HG02852 (cell line): Measurements from ENCODE around the gene IRX4.

ENCODE experiments used
- ATAC-seq: cut with Tn5 transposase; IDR thresholded peaks from one replicate; pipeline ENCODE4 v1.9.1; 2021; ENCODE audit warnings: mild to moderate bottlenecking, moderate library complexity; ENCODE audit not compliant: unreplicated experiment

IRX4 gene

GRCh38 chr5:1840741-1841521, 41.8 kb downstream of the IRX4 start:
- no peak for ATAC-seq

- no peak for ATAC-seq
Observed at GRCh38 chr5:1840071-1840547, 42.6 kb downstream of the IRX4 start.

DNA sequence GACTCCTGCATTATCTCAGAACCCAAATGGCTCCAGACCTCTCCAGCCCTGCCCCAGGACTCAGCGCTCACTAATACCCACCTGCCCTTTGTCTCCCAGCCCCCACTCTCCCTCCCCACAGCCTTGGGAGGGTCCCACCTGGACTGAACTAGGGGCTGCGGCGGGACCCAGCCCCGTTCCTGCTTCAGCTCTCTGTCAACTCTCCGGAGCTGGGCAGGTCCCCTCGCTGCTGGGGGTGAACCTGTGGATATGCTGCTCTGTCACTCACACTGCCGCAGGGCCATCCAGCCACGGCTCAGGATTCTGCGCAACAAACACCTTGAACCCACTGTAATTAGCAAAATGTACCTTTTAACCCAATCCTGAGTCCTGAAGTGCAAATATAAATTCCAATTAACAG, 44.7 kb downstream of the IRX4 start:
- ATAC-seq: no peak

DNA sequence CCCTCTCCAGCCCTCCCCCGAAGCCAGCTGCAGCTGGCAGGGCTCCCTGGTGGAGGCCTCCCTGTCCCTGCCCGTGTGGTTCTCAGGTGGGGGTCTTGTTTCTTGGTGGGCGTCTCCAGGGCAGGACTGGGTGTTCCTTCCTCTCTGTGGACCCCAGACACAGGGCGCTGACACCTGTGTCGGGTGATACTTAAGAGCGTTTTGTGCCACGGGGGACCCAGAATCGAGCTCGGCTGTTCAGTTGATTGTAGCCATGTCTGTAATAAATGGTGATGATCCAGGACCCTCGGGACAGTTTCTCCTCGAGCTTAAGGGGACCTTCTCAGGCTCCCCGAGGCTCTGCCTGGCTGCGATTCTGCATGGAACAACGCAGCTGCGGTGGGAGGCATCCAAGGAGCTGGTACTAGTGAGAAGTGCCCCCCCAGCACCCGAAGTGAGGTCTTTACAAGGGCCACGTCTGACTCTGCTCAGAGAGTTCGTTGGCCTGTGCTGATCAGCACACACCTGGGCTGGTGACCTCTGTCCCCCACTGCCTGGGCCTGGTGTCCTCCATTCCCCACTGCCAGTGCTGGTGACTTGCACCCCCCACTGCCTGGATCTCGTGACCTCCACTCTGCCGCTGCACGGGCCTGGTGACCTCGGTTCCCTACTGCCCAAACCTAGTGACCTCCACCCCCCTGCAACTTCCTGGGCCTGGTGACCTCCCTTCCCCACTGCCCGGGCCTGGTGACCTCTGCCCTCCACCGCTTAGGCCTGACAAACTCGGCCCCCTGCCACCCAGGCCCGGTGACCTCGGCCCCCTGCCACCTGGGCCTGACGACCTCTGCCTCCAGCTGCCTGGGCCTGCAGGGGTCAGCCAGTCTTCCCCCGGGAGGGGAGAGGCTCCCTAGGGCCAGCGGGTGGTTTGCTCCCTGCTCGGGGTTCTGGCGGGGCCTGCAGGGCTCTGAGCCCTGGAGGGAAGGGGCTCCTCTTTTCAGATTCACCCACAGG, 45.5 kb downstream of the IRX4 start:
- ATAC-seq: no peak

DNA sequence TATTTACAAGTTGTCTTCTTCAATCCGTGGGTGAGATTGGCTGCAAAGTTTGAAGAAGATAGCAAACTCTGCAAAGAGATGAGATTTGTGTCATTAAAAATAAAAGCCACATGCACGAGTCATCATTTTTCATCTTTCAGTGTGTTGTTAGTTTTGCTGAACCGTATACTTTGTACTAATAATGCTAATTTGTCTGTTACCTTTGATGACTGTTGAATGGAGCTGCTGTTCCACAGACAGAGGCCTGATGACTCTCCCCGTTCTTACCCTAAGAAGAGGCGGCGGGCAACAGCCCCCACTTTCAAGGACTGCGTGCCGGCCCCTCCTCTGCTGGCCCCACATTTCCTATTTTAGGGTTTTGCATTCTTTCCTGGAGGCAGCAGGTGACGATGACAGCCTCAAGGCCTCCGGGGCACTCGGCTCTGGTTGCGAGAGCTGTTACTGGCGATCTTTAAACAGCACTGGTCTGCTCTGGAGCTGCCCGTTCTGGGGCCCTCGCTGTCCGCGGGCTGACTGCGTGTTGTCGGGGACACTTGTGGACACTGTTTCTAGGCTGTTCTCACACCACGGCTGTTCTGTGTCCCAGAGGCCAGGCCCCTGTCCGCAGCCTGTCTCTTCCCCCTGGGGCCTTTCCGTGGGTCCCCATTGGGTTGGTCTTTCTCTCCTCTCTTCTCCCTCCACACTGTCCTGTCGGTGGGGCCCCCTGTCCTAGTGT, 46.4 kb downstream of the IRX4 start:
- no peak for ATAC-seq

DNA sequence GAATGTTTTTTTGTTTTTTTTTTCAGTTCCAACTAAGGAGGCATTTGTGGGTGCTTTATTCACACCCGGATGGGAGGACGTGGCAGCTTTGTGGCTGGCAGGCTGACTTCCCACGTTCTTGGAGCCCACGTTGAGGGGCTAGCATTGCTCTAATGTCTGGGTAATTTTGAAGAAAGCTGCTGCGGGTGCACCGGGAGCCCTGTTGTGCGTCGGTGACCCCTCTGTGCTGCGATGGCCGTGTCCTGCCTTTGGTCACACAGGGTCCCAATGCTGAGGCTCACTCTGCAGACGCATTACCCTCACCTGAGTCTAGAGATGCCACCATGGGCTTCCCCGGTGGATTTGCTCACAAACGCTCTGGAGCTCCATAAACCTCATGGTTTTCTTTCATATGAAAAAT, 47.3 kb downstream of the IRX4 start:
- no peak for ATAC-seq

GRCh38 chr5:1834721-1835429, 47.9 kb downstream of the IRX4 start:
- no peak for ATAC-seq

DNA sequence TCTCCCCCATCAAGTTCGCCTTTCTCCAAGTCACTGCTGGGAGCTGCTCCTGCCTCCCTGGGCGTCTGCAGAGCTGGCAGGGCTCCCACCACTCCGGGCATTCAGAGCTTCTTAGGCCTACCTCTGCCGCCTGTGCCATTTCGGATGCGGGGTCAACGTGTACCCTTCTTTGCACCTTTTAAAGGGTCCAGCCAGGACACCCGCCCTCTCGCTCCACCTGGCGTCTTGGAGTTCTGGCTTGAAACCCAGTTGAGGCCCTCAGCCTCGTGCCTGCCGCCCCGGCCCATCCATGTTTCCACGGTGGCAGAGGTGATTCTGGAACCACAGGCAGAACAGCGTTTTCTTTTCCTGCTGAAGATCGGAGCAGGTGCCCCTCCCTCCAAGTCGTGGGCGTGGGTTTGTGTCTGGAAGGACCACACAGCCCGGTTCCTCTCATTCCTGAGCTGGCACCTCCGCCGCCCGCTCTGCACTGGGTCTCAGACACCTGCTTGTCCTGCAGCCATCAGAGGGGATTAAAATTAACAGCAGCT, 48.6 kb downstream of the IRX4 start:
- no peak for ATAC-seq

DNA sequence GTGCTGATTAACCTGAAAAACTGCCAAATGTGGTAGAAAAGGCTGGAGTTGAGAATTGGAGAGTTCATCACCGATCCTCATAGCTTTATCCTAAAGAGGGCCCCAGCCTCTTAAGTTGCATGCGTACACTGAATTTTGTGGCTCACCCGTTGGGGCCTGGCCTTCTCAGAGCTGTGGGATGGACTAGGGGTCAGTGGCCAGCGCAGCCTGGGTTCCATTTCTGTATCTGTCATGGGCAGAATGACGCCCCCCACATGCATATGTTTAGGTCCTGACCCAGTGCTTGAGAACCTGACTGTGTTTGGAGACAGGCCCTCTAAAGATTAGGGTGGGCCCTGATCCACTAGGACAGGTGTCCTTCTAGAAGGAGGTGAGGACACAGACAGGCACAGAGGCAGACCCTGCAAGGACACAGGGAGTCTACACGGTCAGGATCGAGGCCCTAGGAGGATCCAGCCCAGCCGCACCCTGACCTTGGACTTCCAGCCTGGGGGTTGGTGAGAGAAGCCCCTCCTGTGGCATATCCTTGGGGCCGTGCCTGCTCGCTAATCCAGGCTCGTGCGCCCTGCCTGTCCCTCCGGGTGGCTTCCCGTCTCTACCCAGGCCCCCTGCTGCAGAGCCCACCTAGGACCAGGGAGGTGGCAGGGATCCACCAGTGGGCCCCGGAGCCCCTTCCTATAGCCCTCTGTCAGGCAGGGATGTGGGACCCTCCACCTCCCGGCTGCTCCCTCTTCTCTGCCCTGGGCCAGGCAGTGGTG, 49.3 kb downstream of the IRX4 start:
- ATAC-seq: no peak

DNA sequence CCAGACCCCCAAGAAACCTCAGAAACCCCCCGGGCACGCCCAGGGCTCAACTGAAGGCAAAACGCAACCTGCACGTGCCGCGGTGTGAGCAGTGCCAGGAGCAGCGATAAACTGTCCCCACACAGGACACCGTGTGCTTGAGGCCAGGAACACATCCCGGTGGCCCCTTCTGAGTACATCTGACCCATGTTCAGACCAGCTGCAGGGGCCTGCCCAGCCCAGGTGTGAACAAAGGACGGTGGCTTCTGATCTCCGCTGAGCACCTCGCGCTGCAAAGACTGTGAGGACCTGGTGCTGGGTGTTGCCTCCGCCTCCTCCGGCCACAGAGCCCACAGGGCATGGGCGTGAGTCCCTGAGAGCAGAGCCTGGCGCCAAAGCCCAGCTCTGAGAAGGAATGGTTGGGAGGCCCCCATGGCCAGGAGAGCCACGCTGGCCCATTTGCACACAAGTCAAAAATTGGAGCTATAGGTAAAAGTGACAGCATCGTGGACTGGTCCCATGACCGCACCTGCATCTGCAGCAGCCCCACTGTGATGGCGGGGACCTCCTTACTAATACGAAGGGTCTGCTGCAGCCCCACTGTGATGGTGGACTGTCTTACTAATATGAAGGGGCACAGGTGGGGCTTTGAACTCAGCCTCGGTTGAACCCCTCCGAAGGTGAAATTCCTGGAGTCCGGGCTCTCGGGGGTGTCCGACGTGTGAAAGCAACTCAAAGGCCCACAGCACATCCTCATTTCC, 50.0 kb downstream of the IRX4 start:
- ATAC-seq: no peak

DNA sequence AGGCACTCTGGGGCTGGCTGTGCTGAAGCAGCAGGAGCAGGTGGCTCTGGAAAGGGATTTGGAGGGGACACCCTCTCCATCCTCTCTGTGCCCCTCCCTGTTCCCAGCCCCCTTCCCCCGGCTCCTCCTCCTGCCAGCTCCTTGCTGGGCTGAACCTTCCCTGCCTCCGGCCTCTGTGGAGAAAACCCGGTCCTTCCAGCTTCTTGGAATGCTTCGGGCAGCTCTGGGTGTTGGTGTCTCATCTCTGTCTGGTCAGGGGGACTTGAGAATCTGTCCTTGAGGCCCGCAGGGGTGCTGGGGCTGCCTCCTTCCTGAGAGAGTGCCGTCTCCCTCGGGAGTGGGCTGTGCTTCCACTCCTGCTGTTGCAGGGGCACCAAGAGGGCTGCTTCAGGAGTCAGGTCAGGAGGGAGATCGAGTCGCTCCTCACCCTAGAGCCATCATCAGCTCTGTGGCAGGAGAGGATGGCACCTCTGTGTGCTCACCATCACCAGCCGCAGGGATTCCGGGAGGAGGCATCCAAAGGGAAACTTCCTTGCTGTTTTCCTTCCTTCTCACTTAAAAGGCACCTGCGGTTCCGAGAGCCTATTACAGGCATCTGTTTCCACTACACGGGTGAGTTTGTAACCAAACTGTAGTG, 50.9 kb downstream of the IRX4 start:
- ATAC-seq: no peak

GRCh38 chr5:1831257-1831656, 51.5 kb downstream of the IRX4 start:
- no peak for ATAC-seq

DNA sequence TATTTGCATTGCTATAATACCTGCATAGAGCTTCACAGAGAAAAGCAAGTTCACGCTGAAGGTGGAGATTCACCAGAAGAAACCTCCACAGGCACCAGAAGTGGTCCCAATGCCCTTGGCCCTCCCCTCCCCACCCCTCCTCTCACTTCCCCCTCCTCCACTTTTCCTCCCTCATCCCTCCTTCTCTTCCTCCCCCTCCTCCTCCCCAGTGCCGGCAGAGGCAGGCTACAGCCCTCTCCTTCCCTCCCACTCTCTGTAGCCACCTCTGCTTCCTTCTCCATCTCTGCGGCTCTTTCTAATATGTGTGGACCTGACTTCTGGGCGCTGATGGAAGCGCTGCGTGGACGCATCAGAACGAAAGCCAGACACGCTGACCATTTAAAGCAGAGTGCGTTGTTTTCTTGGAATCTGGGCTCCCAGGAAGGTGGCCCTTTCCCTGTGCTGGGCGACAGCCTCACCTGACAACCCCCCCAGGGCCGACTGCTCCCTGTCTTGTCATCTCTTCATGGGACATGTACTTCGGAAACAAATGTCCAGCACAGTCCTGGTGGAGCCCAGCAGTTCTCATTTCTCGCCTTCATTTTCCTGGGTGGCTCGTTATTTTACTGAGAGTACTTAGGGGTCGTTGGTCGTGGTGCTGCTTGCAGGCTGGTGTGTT, 52.0 kb downstream of the IRX4 start:
- ATAC-seq: no peak

GRCh38 chr5:1827886-1828397, 54.8 kb downstream of the IRX4 start:
- ATAC-seq: no peak
